NCI-H345 (cell line): Measurements from ENCODE around the gene ZBTB12.
"Not testable (repeated sequence)": the region's sequence is repeated elsewhere in the genome, so short reads cannot be mapped to it uniquely, and the experiment has no call there.

Experiments used
- DNase-seq: peaks from one replicate; lab custom pipeline; 2025; lab: John Stamatoyannopoulos, UW

The ZBTB12 gene

GRCh38 chr6:31919624-31920303 is 17.9 kb upstream of the ZBTB12 start:
- no peak for DNase-seq

DNA sequence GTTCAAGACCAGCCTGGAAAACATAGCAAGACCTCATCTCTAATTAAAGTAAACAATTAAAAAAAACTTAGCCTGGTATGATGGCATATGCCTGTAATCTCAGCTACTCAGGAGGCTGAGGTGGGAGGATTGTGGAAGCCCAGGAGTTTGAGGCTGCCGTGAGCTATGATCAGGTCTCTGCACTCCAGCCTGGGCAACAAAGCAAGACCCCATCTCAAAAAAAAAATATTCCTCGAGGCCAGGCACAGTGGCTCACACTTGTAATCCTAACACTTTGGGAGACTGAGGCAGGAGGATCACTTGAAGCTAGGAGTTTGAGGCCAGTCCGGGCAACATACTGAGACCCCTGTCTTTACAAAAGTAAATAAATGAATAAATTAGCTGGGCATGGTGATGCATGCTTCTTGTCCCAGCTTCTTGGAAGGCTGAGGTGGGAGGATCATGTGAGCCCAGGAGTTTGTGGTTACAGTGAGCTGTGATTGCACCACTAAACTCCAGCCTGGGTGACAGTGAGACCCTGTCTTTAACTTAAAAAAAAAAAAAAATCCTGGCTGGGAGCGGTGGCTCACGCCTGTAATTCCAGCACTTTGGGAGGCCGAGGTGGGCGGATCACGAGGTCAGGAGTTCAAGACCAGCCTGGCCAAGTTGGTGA is 16.3 kb upstream of the ZBTB12 start:
- no peak for DNase-seq

DNA sequence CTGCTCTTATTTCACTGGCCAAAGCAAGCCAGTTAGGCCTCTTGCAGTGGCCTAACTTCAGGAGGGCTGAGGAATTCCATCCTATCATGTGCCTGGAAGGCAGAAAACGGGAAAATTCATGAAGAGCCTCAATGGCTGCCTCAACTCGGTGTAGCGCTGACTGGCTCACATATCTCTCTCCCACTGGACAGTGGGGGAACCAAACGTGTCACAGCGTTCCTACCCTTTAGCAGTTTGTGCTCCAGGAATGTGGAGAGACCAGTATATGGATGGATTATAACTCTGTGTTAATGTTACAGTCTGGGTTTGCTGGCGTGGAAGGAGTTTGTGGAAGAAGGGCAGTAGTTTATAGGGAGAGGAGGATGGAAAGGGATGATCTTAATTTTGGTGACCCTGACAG is 13.9 kb upstream of the ZBTB12 start:
- DNase-seq: no peak

- no peak for DNase-seq
Observed at GRCh38 chr6:31915351-31915750, 13.5 kb upstream of the ZBTB12 start.

DNA sequence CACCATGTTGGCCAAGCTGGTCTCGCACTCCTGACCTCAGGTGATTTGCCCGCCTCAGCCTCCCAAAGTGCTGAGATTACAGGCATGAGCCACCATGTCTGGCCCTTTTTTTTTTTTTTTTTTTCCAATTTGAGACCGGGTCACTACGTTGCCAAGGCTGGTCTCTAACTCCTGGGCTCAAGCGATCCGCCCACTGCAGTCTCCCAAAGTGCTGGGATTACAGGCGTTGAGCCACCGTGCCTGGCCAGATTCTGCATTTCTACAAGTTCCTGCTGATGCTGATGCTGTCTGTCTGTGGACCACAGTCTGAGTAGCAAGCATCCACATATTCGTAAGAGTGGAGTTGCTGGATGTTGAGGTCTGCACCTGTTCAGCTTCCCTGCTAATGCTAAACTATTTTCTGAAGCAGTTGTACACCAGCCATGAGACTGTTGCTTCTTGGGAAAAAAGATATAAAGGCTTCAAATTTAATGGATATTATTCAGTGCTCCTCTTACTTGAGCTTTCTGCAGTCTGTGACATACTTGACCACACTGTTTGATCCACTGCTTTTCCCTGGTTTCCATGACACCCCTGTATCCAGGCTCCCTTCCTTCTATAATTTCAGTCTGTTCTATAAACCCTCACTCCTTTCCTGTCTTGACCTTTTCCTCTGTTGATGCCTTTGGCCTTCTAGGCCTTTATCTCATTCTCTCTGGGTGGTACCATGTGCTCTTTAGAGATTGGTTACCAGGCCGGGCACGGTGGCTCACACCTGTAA is 10.1 kb upstream of the ZBTB12 start:
- DNase-seq: no peak

GRCh38 chr6:31909298-31909697 is 7.4 kb upstream of the ZBTB12 start:
- DNase-seq: not testable (repeated sequence)

GRCh38 chr6:31908791-31909190 is 6.9 kb upstream of the ZBTB12 start:
- DNase-seq: no peak

- DNase-seq: not testable (repeated sequence)
Observed at GRCh38 chr6:31908255-31908654, 6.4 kb upstream of the ZBTB12 start.

GRCh38 chr6:31907158-31907813 is 5.4 kb upstream of the ZBTB12 start:
- no peak for DNase-seq

DNA sequence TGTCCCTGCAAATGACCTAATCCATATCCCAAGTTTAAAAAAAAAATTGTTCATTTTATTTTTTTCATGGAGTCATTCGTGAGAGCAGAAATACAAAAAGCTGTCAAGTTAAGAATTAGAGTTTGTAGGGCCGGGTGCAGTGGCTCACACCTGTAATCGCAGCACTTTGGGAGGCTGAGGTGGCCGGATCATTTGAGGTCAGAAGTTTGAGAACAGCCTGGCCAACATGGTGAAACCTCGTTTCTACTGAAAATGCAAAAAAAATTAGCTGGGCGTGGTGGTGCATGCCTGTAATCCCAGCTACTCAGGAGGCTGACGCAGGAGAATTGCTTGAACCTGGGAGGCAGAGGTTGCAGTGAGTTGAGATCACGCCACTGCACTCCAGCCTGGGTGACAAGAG is 4.8 kb upstream of the ZBTB12 start:
- DNase-seq: not testable (repeated sequence)

- no peak for DNase-seq
Observed at GRCh38 chr6:31906122-31906521, 4.2 kb upstream of the ZBTB12 start.

DNA sequence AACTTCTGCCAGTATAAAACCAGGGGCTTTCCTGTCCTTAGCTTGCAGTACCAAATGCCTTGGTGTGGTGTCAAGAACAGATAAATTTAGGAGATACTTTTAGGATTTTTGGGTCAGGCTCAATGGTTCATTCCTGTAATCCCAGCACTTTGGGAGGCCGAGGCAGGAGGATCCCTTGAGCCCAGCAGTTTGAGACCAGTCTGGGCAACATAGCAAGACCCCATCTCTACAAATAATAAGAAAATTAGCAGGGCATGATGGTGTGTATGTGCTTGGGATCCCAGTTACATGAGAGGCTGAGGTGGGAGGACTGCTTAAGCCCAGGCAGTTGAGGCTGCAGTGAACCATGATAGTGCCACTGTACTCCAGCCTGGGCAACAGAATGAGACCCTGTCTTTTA is 3.2 kb upstream of the ZBTB12 start:
- DNase-seq: no peak

DNA sequence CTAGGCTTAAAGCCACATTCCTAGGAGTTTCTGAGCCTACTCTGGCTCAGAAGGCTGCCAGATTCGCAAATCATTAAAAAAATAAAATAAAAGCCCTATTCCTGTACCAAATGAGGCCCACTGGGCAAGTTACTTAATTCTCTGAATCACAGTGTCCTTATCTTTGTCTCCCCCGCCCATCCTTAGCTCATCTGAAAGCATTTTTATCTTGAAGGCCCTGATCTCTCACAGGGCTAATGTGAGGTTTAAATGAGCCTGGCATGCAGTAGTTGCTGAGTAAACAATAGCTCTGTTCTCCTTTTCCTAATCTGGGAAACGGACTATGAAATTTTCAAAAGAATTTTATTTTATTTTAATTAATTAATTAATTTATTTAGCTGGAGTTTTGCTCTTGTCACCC is 2.1 kb upstream of the ZBTB12 start:
- DNase-seq: no peak

- peak; percentile 59 for DNase-seq
Observed at GRCh38 chr6:31901415-31901952, 402 bp downstream of the ZBTB12 start.

- no peak for DNase-seq
Observed at GRCh38 chr6:31900917-31901414, 920 bp downstream of the ZBTB12 start.

GRCh38 chr6:31899882-31900722 is 1.8 kb downstream of the ZBTB12 start:
- DNase-seq: no peak

DNA sequence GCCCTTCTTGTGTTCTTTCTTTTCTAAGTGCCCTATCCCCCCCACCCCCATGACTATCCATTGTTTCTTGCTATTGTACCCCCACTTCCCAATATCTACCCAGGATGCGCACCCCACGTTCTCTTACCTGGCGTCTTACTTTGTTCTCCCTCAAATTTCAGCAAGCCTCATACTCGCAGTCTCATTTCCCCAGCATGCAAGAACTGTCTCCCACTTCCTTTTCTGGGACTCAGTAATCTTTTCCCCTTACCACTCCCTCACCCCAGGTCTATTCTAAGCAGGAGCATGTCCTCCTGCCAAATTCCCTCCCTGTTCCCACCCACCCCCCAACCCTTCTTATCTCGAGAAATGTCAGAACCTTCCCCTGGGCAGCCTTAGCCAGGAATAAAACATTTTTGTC is 2.7 kb downstream of the ZBTB12 start:
- DNase-seq: no peak

- peak; percentile 66 for DNase-seq
Observed at GRCh38 chr6:31898383-31899011, 3.4 kb downstream of the ZBTB12 start.

GRCh38 chr6:31897612-31898382 is 4.1 kb downstream of the ZBTB12 start, which contains the start of gene EHMT2:
EHMT2 (minus strand) TSS chr6:31897698; CDS start chr6:31897677, 21 bp downstream.
- peak; percentile 89 for DNase-seq
